Endothelial cell of umbilical vein (primary cell): ENCODE results near the gene IL5RA. TPM values are rescaled to one million over a fixed set of nuclear protein-coding genes. Genes with fewer than 3 reads are reported as not detected.

ENCODE experiments used
- BruUV-seq: library from RNA; stranded (reverse); fragments of 400-500 nt; replicated peaks from 2 replicates; lab custom pipeline; 2021; lab: Mats Ljungman, UMichigan
- CTCF ChIA-PET: fragments of 300-600, 350-600 bp; sonication (Branson Sonifier 250); formaldehyde crosslinking; loops from one replicate; lab custom pipeline; 2021; ENCODE audit warnings: antibody characterized with exemption, inconsistent platforms; lab: Charles Lee
- POLR2A ChIA-PET: fragments of 300-600, 350-600 bp; sonication (Branson Sonifier 250); formaldehyde crosslinking; loops from one replicate; lab custom pipeline; 2021; ENCODE audit warnings: antibody characterized with exemption, inconsistent platforms; lab: Charles Lee
- DNase-seq: peaks from one replicate; pipeline ENCODE4 v3.0.0-alpha.2; 2011; ENCODE audit warnings: low read depth, low spot score
- FAIRE-seq: peaks from 2 replicates; lab custom pipeline; 2011; peaks lifted over from hg19 to GRCh38; lab: Jason Lieb, UNC
- H2AFZ ChIP-seq: 2 replicates; pipeline ENCODE4 v1.6.0; 2012; ENCODE audit warnings: low read depth, low read length, control low read depth, inconsistent platforms
- H3K27ac ChIP-seq: 2 replicates; pipeline ENCODE4 v1.5.1; 2011; ENCODE audit warnings: low read depth, mild to moderate bottlenecking, control low read depth, low read length, moderate library complexity; ENCODE audit not compliant: insufficient read depth
- H3K27me3 ChIP-seq, 2 experiments: 2 replicates each; pipeline versions ENCODE4 v1.6.0 to v1.6.1; 2011; ENCODE audit warnings: low read length in 2 of 2, mixed read lengths in 1 of 2; ENCODE audit not compliant: control insufficient read depth in 2 of 2, insufficient read depth in 2 of 2
- H3K36me3 ChIP-seq, 2 experiments: 2 replicates in 1 of 2; 3 replicates in 1 of 2; pipeline ENCODE4 v1.5.1; 2011; ENCODE audit warnings: low read length in 2 of 2, mild to moderate bottlenecking in 1 of 2, moderate library complexity in 1 of 2; ENCODE audit not compliant: control insufficient read depth in 2 of 2, insufficient read depth in 2 of 2; ENCODE audit errors: extremely low read depth in 1 of 2
- H3K4me1 ChIP-seq: 3 replicates; pipeline ENCODE4 v1.5.1; 2011; ENCODE audit warnings: mild to moderate bottlenecking, low read length; ENCODE audit not compliant: control insufficient read depth, insufficient read depth; ENCODE audit errors: extremely low read depth
- H3K4me2 ChIP-seq: 2 replicates; pipeline ENCODE4 v1.6.1; 2011; ENCODE audit warnings: low read length, control low read depth, mixed read lengths; ENCODE audit not compliant: insufficient read depth
- H3K4me3 ChIP-seq, 3 experiments: fragments of 200-600 bp in 1 of 3; sonication (generic), shearing (Covaris generic) in 1 of 3; replicated peaks in 1 of 3; 2 replicates each; pipeline ENCODE4 v1.5.1; 2011 to 2016; ENCODE audit warnings: control low read depth in 3 of 3, low read length in 3 of 3, mild to moderate bottlenecking in 2 of 3, inconsistent platforms in 1 of 3, low read depth in 1 of 3, moderate library complexity in 1 of 3; ENCODE audit not compliant: insufficient read depth in 1 of 3
- H3K79me2 ChIP-seq: 2 replicates; pipeline ENCODE4 v1.6.0; 2012; ENCODE audit warnings: low read length, inconsistent platforms; ENCODE audit not compliant: control insufficient read depth, insufficient read depth
- H3K9ac ChIP-seq: replicated peaks from 2 replicates; pipeline ENCODE3; 2011; ENCODE audit warnings: low read length, control low read depth; ENCODE audit not compliant: insufficient read depth; ENCODE audit errors: extremely low read depth
- H3K9me1 ChIP-seq: replicated peaks from 3 replicates; pipeline ENCODE4 v1.6.0; 2011; ENCODE audit warnings: mild to moderate bottlenecking, low read length; ENCODE audit not compliant: control insufficient read depth, insufficient read depth; ENCODE audit errors: extremely low read depth
- H3K9me3 ChIP-seq: replicated peaks from 2 replicates; pipeline ENCODE4 v1.5.1; 2012; ENCODE audit warnings: low read length, inconsistent platforms; ENCODE audit not compliant: control insufficient read depth, insufficient read depth
- H4K20me1 ChIP-seq: replicated peaks from 2 replicates; pipeline ENCODE3; 2011; ENCODE audit warnings: mild to moderate bottlenecking, low read length; ENCODE audit not compliant: control insufficient read depth, insufficient read depth; ENCODE audit errors: extremely low read depth
- EZH2 ChIP-seq: IDR thresholded peaks from 2 replicates; pipeline ENCODE4 v1.6.1; 2012; ENCODE audit warnings: borderline replicate concordance, low read depth, mild to moderate bottlenecking, moderate library complexity, low read length, inconsistent platforms; ENCODE audit not compliant: severe bottlenecking
- FOS ChIP-seq: IDR thresholded peaks from 2 replicates; pipeline ENCODE4 v1.6.1; 2011; ENCODE audit warnings: mild to moderate bottlenecking, low read length, moderate library complexity, borderline replicate concordance; ENCODE audit not compliant: insufficient read depth
- GATA2 ChIP-seq: IDR thresholded peaks from 2 replicates; pipeline ENCODE4 v1.7.0; 2011; ENCODE audit warnings: low read depth, mild to moderate bottlenecking, moderate library complexity, mixed read lengths, low read length; ENCODE audit not compliant: insufficient read length, insufficient read depth
- JUN ChIP-seq: IDR thresholded peaks from 2 replicates; pipeline ENCODE4 v1.6.1; 2011; ENCODE audit warnings: borderline replicate concordance, low read depth; ENCODE audit not compliant: insufficient read length, insufficient read depth
- MAX ChIP-seq: IDR thresholded peaks from 2 replicates; pipeline ENCODE4 v1.6.1; 2011; ENCODE audit not compliant: insufficient read depth, insufficient read length
- MYC ChIP-seq: IDR thresholded peaks from one replicate; pipeline ENCODE4 v1.6.1; 2011; ENCODE audit warnings: mild to moderate bottlenecking, low read depth, low read length
- POLR2A ChIP-seq: IDR thresholded peaks from 2 replicates; pipeline ENCODE4 v1.6.1; 2012; ENCODE audit warnings: low read depth, mild to moderate bottlenecking, control low read depth, low read length
- POLR2AphosphoS5 ChIP-seq: IDR thresholded peaks from 2 replicates; pipeline ENCODE4 v1.6.1; 2012; ENCODE audit warnings: low read depth, mild to moderate bottlenecking, control low read depth, low read length, moderate library complexity; ENCODE audit not compliant: insufficient read depth
- dilution Hi-C: fragments of 300-500 bp; cut with MboI; formaldehyde crosslinking; loops from one replicate; pipeline ENCODE4 v1.15.0; 2019; ENCODE audit warnings: low sequenced_read_pairs; ENCODE audit not compliant: extremely low pct_ligation_motif_present
- intact Hi-C: fragments of 100-400 bp; cut with micrococcal nuclease; formaldehyde crosslinking; loops from one replicate; pipeline ENCODE4 v1.10.0; 2022
- polyA plus RNA-seq, 4 experiments: library from polyadenylated mRNA; depleted of rRNA in 3 of 4; stranded (reverse) in 3 of 4; unstranded in 1 of 4; fragments of >200 nt; gene quantifications; 2 replicates each; pipeline versions ENCODE4 v1.2.1 to v1.2.3, GENCODE V29; 2011 to 2012; ENCODE audit warnings: missing spikeins in 1 of 4
- total RNA-seq: library from RNA; stranded (reverse); gene quantifications from 2 replicates; pipeline ENCODE4 v1.2.3, GENCODE V29; 2021
- TF ChIP-seq, protein P1 (sequence below), 2 donors: IDR thresholded peaks; 1 replicate in 1 of 2; 2 replicates in 1 of 2; pipeline ENCODE4 v1.5.1; 2011; ENCODE audit warnings: low read length in 2 of 2, mild to moderate bottlenecking in 2 of 2, moderate library complexity in 2 of 2, control low read depth in 1 of 2, inconsistent platforms in 1 of 2, low read depth in 1 of 2; ENCODE audit not compliant: insufficient read depth in 1 of 2; ENCODE audit errors: extremely low read depth in 1 of 2

Gene IL5RA
- total and polyA plus RNA-seq, 2 donors (not counting 3 experiments of a cell fraction or from before 2014, with no cell fraction given): not detected

DNA sequence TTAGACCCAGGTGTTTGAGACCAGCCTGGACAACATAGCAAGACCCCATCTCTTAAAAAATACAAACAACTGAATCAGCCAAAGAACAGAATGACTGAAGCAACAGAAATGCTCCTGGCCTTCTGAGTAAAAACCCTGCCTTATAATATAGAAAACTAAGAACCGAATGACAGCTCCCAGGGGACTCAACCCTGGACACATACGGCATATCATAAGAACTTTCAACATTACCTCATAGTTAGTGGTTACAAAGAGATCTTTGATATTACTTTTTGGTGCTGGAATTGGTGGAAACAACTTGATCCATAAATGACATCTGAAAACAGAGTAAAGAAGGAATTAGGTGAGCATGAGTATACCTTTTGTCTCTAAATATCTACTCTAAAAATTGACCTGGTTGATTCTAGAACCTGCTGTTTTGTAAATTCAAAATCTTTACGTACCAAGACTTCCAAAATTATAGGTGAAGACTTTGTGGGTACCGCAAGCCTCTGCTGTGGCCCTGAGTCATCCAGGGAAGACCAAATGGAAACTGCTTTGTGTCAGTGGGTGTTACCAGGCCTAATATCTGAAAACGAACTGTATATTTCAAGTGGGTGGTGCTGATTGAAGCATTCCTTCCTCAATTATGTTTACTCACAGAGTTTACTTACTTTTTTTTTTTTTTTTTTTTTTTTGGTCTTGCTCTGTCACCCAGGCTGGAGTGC, 35.5 kb downstream of the IL5RA start:
- Histone ChIP-seq H3K27me3 (no peaks in the 10 kb centered on the region), H3K36me3 (no peaks in the 10 kb centered on the region), H3K9ac (no peak overlapping the region), H2AFZ (no peak overlapping the region), H3K79me2 (no peaks in the 10 kb centered on the region), H4K20me1 (no peaks in the 10 kb centered on the region), H3K9me3 (no peaks in the 10 kb centered on the region), H3K4me1 (no peaks in the 10 kb centered on the region), H3K4me3 (no peak overlapping the region), H3K4me2 (no peak overlapping the region), H3K27ac (no peak overlapping the region), H3K9me1 (no peaks in the 10 kb centered on the region)
- DNase-seq (no peak), FAIRE-seq (no peak)
- dilution Hi-C loops (no loop called here), intact Hi-C loops (no loop called here)
- ChIA-PET POLR2A (no interaction called here), CTCF (no interaction called here)
- no TSS peak for BruUV-seq
- TF ChIP-seq MAX (no peak), FOS (no peak), GATA2 (no peak), EZH2 (no peak)

DNA sequence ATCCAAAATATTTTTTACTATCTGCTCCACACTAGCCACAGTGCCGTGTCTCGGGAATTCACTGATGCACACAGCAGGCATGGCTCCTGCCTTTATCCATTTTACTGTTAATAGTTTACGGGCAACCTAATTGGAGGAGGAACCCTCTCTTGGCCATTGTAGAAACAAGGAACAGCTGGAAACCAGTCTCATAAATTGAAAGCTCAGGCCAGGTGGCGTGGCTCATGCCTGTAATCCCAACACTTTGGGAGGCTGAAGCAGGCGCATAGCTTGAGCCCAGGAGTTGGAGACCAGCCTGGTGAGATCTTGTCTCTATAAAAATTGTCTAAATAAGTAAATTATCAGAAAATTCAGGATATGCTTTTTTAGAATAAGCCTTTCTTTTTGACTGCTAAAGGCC, 39.0 kb downstream of the IL5RA start:
- no peak overlapping the region for H3K4me2 ChIP-seq
- no peaks in the 10 kb centered on the region for H3K79me2 ChIP-seq
- no peaks in the 10 kb centered on the region for H3K36me3 ChIP-seq
- no peaks in the 10 kb centered on the region for H3K27me3 ChIP-seq
- FAIRE-seq: no peak
- no peak overlapping the region for H3K27ac ChIP-seq
- no TSS peak for BruUV-seq
- no peak overlapping the region for H3K9ac ChIP-seq
- H4K20me1 ChIP-seq: no peaks in the 10 kb centered on the region
- ChIA-PET CTCF (no interaction called here), POLR2A (no interaction called here)
- dilution Hi-C loops: no loop called here
- no peak for DNase-seq
- H2AFZ ChIP-seq: no peak overlapping the region
- no peaks in the 10 kb centered on the region for H3K4me1 ChIP-seq
- intact Hi-C loops: no loop called here
- no peak for TF ChIP-seq POLR2A
- TF ChIP-seq JUN: no peak
- TF ChIP-seq, protein P1, sequence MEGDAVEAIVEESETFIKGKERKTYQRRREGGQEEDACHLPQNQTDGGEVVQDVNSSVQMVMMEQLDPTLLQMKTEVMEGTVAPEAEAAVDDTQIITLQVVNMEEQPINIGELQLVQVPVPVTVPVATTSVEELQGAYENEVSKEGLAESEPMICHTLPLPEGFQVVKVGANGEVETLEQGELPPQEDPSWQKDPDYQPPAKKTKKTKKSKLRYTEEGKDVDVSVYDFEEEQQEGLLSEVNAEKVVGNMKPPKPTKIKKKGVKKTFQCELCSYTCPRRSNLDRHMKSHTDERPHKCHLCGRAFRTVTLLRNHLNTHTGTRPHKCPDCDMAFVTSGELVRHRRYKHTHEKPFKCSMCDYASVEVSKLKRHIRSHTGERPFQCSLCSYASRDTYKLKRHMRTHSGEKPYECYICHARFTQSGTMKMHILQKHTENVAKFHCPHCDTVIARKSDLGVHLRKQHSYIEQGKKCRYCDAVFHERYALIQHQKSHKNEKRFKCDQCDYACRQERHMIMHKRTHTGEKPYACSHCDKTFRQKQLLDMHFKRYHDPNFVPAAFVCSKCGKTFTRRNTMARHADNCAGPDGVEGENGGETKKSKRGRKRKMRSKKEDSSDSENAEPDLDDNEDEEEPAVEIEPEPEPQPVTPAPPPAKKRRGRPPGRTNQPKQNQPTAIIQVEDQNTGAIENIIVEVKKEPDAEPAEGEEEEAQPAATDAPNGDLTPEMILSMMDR (IDR thresholded peaks at IDR 0.05; ENCODE audit: extremely low read depth in 1 of 2, insufficient read depth in 1 of 2, low read depth in 1 of 2, low read length in 2 of 2): no peak
- no peak for TF ChIP-seq MAX
- no peak for TF ChIP-seq MYC
- TF ChIP-seq EZH2: no peak
- no peak for TF ChIP-seq GATA2
- no peak for TF ChIP-seq FOS
- no peak for TF ChIP-seq POLR2AphosphoS5
- peaks cover 2% of the 10 kb centered on the region for H3K9me3 ChIP-seq
- no peaks in the 10 kb centered on the region for H3K9me1 ChIP-seq
- no peak overlapping the region for H3K4me3 ChIP-seq
